Measurements from ENCODE around the gene ANKRD2.

DNA sequence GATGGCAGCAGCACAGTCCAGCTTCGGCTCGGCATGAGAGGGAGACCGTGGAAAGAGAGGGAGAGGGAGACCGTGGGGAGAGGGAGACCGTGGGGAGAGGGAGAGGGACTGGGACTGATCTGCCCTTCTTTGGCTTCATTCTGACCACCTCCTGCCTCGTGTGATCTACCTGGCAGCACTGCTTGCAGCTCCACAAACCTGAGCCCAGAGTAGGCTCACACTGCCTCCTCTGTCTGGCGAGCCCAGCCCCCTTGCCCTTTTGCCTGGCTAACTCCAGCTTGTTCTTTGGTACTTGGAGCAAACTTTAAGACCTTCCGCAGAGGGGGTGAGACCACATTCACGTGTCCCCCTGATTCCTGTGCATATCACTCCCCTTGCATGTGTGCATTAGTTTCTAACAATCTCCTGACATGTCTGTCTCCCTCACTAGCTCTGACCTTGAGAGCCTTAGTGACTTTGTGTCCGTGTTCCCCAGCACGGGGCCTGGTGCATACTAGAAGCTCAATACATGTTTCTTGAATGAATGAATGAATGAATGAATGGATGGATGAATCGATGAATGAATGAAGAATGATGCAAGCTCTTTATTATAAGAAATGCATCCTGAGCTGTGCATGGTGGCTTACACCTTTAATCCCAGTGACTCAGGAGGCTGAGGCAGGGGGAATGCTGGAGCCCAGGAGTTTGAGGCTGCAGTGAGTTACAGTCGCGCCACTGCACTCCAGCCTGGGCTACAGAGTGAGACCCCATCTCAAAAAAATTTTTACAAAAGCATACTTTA, 42.7 kb upstream of the ANKRD2 start:
- TF ChIP-seq, protein P1, sequence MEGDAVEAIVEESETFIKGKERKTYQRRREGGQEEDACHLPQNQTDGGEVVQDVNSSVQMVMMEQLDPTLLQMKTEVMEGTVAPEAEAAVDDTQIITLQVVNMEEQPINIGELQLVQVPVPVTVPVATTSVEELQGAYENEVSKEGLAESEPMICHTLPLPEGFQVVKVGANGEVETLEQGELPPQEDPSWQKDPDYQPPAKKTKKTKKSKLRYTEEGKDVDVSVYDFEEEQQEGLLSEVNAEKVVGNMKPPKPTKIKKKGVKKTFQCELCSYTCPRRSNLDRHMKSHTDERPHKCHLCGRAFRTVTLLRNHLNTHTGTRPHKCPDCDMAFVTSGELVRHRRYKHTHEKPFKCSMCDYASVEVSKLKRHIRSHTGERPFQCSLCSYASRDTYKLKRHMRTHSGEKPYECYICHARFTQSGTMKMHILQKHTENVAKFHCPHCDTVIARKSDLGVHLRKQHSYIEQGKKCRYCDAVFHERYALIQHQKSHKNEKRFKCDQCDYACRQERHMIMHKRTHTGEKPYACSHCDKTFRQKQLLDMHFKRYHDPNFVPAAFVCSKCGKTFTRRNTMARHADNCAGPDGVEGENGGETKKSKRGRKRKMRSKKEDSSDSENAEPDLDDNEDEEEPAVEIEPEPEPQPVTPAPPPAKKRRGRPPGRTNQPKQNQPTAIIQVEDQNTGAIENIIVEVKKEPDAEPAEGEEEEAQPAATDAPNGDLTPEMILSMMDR (conservative IDR thresholded peaks at IDR 0.05 in 1 of 2, IDR thresholded peaks at IDR 0.05 in 1 of 2; ENCODE audit: extremely low read depth in 1 of 2, insufficient read depth in 1 of 2, low read depth in 1 of 2, low read length in 2 of 2) = no peak
- TF ChIP-seq EZH2 (IDR thresholded peaks at IDR 0.05; ENCODE audit: borderline replicate concordance, low read length) = no peak

Measured in mammary epithelial cell (primary cell).